COLO668 (cell line): ENCODE results near the gene GDF9.

Experiments
- DNase-seq: peaks from one replicate; lab custom pipeline; 2025; ENCODE audit not compliant: unreplicated experiment; lab: John Stamatoyannopoulos, UW

GDF9 gene

DNA sequence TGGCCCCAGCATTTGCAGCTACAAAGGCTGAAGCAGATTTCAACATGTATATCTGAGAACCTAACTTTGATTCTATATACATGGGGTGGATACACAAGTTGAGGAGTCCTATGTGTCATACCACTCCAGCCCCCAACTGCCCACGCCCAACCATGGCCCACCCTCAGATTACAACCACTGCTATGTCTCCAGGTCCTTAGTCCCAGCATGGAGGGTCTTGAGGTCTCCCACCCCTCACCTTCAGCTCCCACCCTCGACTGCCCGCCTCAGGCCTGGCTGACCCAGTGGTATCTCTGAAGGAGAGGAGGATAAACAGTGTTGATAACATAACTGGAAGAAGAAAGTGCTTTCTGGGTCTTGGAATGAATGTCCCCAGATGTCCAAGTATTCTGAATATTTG is 44.9 kb downstream of the GDF9 start:
- no peak for DNase-seq

DNA sequence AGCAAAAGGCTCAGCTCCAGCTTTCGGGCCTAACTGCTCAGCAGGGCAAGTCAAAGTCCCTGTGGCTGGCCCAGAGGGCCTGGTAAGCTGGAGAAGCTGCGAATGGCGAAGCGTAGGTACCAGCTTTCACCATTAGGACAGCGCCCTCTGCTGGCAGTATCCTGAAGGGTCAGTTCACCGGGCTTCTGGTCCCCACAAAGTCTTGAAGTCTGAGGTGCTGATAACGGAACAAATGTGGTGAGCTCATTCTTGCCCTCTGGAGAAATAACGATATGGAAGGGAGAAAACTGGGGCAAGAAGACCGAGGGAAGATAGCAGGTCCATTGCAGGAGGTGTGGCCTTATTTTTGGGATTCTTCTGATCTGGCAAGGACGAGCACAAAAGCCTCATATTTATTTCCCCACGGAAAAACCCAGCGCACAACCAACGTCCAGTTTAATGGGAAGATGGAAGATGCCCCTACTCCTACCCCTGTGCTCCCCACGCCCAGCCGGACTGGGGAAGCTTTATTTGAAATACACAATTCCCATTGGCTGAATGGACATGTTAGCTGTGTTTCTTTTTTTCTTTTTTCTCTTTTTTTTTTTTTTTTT is 46.0 kb downstream of the GDF9 start:
- DNase-seq = peak; percentile 85

DNA sequence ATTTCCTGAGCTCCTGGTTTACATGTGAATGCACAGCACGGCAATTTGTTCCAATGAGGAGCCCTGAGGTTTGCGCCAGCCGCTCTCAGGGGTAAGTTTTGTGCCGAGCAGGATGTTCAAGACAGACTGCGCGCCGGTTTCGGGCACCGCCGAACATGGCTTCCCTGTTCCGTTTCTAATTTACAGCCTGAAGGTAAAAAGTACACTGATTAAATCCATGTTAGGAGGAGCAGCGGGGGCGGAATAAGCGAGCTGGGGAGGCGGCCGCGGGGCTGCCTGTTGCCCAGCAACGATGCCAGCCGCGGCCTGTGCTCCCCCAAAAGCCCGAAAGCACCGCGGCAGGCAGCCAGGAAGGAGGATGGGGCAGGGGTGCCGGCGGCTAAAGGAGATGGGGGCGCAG is 46.8 kb downstream of the GDF9 start:
- no peak for DNase-seq

DNA sequence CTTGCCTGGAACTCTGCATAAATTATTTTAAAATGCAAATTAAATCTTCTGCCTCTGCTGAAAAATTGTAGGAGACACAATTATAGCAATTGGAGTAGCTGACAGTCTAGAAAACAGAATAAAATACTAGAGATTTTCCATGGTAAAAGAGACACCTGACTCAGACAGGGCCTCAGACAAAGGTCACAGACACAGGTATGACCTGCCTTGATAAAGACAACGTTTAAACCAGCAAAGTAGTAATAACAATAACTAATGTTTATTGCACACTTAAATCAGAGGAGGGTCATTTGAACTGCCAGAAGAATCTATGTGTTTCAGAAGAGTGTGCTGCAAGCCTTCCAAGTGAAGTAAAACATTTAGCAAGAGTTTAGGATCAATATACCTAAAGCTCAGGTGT is 49.3 kb downstream of the GDF9 start:
- no peak for DNase-seq

DNA sequence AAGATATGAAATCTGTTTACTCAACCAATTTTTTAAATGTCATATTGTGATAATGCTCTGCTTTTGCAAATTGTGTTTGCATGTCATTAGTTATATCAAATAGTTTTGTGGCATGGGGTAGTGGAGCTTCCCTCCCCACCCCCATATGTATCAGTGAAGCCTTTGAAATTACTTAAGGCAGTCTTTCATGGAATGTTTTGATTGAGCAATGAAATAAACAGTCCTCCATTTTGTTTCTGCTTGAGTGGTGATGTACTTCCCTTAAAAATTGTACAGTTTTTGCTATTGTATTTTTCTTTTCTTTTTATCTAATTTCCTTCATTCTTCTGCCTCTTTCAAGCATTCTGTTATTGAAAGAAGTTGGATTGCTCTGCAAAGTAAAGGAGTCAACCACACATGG is 49.7 kb downstream of the GDF9 start:
- DNase-seq = no peak

DNA sequence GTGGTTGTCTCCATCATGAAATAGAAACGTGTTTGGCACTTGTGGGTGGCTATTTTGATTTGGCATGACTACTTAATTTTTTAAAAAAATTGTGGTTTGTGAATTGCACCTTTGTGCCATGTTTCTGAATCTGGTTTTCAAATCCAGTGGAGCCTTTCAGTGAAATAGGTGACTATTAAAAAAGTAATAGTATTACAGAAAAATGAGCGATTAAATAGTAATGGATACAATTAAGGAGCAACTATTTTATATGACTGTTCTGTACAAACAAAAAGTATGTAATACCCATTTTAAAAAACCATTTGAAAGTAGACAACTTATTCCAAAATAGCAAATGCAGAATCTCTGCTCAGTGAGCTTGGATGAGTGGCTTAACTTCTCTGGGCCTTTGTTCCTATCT is 50.2 kb downstream of the GDF9 start:
- DNase-seq = no peak

DNA sequence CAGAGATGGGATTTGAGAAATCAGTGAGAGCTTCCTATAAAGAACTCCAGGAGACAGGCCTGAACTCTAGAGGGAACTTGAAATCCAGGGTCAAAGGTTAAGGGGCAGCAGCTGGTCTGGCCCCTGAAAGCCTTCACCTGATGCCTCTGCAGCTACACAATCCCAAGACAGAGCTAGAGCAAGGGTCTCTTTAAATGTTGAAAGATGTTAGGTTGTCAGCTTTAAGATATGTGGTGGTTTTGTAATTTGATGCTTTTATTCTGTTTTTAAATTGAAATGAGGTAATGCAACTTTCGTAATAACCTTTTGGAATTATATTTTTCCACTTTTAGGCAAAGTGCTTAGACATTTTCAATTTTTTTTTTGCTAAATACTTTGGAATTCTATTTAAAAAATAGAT is 50.8 kb downstream of the GDF9 start:
- no peak for DNase-seq

DNA sequence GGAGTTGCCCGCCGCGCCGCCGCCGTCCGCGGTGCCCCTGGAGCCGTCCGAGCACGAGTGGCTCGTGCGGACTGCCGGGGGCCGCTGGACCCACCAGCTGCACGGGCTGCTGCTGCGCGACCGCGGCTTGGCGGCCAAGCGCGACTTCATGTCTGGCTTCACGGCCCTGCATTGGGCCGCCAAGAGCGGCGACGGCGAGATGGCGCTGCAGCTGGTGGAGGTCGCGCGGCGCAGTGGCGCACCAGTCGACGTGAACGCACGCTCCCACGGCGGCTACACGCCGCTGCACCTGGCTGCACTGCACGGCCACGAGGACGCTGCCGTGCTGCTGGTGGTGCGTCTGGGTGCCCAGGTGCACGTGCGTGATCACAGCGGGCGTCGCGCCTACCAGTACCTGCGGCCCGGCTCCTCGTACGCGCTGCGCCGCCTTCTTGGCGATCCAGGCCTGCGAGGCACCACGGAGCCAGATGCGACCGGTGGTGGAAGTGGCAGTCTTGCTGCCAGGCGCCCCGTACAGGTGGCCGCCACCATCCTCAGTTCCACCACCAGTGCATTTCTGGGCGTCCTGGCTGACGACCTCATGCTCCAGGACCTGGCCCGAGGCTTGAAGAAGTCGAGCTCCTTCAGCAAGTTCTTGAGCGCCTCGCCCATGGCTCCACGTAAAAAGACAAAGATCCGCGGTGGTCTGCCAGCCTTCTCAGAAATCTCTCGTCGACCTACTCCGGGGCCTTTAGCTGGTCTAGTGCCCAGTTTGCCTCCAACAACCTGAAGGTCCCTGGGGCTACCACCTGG is 51.6 kb downstream of the GDF9 start:
- no peak for DNase-seq

DNA sequence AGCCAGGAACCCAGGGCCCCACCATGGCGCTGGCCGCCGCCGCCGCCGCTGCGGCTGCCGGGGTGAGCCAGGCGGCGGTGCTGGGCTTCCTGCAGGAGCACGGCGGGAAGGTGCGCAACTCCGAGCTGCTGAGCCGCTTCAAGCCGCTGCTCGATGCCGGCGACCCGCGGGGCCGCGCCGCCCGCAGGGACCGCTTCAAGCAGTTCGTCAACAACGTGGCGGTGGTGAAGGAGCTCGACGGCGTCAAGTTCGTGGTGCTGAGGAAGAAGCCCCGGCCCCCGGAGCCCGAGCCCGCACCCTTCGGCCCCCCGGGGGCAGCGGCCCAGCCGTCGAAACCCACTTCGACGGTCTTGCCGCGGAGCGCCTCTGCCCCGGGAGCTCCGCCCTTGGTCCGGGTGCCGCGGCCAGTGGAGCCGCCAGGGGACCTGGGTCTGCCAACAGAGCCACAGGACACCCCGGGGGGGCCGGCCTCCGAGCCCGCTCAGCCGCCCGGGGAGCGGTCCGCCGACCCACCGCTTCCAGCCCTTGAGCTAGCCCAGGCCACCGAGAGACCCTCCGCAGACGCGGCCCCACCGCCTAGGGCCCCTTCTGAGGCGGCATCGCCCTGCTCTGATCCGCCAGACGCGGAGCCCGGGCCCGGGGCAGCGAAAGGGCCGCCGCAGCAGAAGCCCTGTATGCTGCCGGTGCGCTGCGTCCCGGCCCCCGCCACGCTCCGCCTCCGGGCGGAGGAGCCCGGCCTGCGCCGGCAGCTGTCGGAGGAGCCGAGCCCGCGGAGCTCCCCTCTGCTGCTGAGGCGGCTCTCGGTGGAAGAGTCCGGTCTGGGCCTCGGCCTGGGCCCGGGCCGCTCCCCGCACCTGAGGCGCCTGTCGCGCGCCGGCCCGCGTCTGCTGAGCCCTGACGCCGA is 52.4 kb downstream of the GDF9 start:
- peak; percentile 58 for DNase-seq

DNA sequence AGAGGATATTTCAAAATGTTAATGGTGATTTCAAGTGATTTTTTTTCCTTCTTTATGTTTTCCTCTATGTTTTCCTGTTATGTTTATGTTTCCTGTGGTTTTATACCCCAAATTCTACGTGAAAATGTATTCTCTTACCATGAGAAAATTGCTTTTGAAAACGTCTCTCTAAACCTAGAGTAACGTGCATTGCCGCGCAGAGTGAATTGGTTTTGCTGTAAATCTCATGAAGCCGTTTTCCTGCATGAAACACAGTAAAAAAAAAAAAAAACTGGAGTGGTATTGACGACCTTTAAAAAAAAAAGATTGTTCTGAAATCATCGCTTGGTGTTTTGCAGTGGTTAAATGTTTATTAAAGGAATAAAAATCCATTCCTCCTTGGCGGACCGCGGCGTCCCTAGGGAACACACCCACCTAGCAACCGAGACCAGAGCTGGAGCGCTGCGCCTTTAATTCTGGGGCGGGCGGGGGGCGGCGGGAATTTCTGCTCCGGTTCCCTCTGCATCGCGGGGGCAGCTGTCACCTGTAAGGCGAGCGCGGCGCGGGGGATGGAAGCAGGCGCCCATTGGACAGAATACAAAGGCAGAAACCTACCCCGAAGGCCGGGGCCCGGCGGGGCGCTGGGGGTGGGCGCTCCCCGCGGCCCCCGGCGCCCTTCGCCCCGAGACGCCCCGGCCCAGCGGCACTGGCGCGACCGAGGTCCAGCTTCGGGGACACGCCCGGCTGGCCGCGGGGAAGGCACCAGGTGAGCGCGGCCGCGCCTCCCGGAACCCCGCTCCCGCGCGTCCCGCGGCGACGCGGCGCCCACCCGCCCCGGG is 53.3 kb downstream of the GDF9 start, which contains the start of gene SOWAHA:
SOWAHA (plus strand) TSS at position 522 of the 818 bp plus-strand sequence. CDS start 320 bp downstream, outside the sequence.
- peak; percentile 66 for DNase-seq

DNA sequence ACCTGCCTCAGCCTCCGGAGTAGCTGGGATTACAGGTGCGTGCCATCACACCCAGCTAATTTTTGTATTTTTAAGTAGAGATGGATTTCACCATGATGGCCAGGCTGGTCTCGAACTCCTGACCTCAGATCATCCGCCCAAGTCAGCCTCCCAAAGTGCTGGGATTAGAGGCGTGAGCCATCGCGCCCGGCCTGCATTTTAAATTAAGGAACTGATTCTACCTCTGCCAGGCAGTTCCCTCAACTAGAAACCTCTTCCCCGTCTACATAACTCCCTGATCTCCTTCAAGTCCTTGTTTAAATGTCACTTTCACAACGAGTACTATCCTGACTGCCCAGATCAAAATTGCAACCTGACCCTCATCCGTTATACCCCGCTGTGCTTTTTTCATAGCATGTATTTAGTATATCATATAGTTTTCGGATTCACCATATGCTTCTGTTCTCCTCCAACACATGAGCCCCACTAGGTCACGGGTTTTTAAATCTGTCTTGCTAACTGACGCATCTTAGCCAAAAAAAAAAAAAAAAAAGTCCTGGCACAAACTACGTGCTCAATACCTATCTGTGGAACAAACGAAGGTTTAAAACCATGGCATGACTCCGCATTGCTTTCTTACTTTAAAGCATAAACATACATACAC is 54.0 kb downstream of the GDF9 start:
- no peak for DNase-seq
